IPS-NIHi11 (cell line): ENCODE results near the gene CENPB.
A peak's percentile ranks its signal among the peaks of the same experiment; 100 is the strongest.

Source experiments
- DNase-seq: peaks from one replicate; pipeline ENCODE4 v3.0.0; 2012; ENCODE audit warnings: mixed read lengths, low spot score

Gene CENPB

DNA sequence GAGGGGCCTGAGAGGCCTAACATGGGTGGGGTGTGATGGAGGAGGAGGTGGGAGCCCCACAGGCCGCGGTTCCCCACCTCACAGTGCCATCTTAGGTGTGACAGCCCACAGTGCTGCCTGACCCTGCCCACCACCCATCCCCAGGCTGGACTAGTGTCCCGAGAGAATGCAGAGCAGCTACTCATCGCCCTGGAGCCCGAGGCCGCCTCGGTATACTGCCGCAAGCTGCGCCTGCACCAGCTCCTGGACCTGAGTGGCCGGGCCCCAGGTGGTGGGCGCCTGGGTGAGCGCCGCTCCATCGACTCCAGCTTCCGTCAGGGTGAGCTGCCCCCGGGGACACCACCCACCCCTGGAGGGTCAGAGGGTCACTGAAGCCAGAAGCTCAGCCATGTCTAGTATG, 38.5 kb downstream of the CENPB start:
- no peak for DNase-seq

DNA sequence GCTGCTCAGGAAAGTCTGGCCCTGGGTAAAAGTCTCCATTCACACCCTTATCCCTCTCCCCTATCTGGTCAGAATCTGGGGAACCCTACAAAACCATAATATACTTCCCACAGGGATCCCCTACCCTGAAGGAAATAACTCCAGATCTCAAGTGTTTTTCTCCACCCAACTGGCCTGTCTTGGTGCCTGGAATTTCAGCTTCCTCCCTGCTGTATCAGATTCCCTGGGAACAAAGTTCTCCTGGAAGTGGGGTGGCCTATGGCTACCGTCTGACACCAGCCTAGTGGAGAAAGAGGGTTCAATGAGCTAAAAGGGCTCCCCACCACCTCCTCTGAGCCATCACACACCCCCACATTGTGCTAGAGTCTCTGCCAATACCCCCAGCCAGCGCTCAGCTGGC, 39.1 kb downstream of the CENPB start:
- DNase-seq: no peak

DNA sequence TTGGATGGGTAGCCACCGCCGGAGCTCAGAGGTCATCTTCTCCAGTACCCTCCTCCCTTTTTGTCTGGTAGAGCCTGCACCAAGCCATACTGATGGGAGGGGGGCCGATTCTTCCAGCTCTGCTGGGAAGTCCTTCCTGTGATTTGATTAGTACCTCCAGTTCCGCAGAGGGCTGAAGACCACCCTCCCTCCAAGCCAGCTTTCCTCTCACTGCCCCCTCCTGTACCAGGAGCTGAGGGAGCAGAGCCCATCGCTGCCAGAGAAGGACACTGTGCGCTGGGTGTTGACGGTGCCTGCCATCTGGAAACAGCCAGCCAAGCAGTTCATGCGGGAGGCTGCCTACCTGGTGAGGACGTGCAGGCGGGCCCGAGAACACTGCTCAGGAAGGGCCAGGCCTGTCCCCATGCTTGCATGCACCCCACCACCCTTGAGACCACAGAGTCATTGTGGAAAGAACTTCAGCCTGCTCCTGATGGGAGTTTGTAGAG, 40.8 kb downstream of the CENPB start:
- DNase-seq: no peak

DNA sequence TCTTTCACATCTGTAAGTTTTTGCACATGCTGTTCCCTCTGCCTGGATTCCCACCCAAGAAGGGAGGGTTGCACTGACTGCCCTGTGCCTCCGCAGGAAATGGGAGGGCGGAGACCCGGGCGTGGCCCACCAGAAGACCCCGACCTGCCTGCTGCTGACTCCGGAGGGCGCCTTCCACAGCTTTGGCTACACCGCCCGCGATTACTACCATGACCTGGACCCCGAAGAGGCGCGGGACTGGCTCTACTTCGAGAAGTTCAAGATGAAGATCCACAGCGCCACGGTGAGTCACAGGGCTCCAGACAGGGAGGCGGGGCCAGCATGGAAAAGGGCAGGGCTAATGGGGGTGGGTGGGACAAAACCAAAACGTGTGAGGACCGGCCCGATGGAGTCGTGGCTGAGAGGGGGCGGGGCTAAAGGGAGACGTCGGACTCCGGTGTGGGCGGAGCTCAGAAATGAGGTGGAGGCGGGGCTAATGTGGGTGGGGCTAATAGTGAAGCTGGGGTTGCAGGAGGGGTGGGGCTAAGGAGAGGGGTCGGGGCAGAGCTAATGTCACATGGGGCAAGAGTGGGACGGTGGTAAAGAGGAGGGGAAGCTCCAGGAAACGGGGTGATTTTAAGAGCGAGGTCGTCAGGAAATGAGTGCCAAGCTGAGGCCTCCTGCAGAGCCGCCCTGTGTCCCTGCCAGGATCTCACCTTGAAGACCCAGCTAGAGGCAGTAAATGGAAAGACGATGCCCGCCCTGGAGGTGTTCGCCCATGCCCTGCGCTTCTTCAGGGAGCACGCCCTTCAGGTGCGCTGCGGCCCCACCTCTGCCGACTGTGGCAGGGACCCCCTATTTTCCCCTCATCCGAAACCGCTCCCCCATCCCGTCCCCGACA, 41.5 kb downstream of the CENPB start:
- peak; percentile 96 for DNase-seq

DNA sequence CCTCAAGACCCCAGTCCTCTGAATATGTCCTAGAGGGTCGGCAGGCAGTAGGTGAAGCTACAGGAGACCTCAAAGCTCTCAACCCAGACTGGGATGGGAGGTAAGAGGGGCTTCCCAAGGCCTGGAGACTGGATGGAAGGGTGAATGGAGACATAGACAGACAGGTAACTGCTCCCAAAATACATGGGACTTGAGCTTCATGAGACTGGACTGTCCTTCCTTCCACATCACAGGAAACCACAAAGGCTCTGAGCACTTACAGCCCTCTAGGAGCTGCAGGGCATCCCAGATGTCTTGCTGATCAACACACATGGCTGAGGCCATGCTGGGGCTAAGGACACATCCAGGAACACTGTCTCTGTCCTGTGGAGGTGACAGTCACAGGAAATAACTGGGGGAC, 42.5 kb downstream of the CENPB start:
- DNase-seq: no peak

DNA sequence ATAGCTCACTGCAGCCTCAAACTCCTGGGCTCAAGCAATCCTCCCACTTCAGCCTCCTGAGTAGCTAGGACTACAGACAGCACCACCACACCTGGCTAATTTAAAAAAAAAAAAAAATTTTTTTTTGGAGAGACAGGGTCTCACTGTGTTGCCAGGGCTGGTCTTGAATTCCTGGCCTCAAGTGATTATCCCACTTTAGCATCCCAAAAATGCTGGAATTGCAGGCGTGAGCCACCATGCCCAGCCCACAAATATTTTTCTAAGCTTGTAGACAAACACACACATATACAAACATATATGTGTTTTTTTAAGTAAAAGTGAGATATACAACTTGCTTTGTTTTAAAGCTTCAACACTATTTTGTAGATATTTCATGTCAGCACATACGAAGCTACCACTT, 43.3 kb downstream of the CENPB start:
- no peak for DNase-seq

DNA sequence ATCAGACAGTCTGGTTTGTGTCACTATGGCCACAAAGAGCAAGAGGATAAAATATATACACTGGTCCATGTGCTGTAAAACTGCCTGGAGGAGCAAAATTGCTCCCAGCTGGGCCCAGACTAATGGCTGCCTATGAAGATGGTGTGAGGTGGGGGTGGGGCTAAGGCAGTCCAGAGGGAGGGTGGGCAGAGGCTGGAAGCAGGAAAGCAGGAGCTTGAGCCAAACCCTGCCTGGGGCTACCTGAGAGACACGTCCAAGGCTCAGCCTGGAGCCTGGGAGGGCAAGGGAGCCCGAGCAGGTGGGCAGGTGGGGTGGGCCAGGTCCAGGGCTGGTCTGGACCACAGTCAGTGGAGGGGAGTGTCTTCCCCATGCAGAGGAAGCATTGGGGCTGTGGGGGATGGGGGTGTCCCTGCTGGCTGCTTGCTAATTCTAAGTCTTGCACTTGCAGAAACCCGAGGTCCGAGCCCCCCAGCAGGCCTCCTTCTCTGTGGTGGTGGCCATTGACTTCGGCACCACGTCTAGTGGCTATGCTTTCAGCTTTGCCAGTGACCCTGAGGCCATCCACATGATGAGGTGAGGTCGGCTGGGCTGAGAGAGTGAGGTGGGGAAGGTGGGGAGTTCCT, 44.6 kb downstream of the CENPB start:
- no peak for DNase-seq

DNA sequence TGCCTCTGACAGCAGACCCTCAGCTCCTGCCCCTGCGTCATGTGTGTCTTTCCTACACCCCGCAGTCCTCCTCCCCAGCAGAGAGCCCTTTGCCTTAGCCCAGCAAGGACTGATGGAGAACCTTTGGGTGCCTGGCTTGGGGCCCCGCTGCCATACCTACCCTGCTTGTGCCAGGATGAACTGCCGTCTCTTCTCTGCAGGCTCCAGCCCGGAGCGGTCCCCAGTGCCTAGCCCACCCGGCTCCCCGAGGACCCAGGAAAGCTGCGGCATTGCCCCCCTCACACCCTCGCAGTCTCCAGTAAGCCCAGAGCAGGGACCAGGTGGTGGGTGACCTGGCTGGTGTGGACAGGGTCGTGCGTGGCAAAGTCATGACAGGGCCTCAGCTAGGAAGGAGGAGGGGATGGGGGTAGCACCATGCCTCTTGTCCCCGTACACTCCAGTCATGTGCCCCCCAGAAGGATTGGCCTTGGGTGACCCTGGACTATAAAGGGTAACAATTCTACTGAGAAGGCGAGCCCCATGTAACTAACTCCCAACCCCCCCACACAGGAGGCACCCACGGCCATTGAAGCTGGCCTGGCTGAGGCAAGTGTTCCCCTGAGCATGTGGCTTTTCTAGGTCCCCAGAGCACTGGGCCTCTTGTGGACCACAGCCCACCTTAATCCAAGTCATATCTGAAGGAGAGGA, 45.8 kb downstream of the CENPB start:
- DNase-seq: no peak

DNA sequence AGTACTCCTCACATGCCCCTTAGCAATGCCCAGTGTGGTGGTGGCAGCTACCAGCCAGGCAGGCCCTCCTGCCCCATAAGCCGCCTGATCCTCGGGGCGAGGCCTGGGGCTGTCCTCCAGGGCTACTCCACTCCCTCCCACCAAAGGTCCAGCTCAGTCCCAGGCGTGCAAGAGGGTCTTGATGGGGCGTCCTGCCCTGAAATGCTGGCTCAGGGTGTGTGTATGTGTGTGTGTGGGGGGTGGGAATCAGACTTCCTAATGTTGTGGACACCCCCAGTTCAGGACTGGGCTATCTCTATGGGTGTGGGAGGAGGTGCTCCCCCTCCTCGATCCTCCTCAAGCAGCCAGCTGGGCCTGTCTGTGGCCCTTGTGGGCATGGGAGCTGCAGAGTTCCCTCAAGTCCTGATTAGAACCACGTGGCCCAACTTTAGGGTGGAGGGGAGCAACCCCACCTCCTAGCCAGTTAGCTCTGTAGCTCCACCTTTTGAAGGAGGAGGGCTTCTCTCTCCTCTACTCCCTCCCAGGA, 46.6 kb downstream of the CENPB start:
- DNase-seq: no peak

DNA sequence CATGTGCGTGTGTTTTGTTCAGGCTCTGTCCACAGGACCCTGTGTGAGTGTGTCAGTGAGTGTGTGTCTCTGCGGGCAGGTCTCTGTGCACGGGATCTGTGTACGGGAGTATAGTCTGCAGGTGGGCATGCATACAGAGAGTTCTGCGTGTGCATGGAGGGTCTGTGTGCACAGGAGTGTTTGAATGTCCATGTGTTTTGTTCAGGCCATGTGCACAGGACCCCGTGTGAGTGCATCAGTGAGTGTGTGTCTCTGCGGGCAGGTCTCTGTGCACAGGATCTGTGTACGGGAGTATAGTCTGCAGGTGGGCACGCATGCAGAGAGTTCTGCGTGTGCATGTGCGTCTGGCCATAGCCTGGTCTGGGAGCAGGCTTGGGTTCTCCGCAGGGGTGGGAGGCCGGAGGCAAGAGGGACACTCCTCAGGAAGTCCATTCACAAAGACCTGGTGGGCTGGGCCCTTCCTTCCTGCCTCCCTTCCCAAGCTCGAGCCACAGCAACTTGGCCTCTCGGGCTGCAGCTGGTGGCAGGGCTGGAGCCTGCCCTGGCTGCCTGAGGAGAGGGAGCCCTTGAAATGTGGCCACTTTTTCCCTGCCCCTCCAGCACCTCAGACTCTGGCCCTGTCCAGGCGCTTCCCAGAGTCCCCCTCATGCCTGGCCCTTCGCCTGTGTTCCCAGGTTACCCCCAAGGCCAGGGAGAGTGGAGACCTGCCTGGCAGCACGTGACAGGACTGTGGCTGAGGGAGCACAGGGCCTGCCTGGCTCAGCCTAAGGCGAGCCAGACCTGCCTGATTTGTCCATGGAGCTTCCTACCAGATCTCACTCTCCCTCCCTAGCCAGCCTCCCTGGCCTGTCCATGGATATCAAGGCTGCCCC, 47.2 kb downstream of the CENPB start:
- no peak for DNase-seq

DNA sequence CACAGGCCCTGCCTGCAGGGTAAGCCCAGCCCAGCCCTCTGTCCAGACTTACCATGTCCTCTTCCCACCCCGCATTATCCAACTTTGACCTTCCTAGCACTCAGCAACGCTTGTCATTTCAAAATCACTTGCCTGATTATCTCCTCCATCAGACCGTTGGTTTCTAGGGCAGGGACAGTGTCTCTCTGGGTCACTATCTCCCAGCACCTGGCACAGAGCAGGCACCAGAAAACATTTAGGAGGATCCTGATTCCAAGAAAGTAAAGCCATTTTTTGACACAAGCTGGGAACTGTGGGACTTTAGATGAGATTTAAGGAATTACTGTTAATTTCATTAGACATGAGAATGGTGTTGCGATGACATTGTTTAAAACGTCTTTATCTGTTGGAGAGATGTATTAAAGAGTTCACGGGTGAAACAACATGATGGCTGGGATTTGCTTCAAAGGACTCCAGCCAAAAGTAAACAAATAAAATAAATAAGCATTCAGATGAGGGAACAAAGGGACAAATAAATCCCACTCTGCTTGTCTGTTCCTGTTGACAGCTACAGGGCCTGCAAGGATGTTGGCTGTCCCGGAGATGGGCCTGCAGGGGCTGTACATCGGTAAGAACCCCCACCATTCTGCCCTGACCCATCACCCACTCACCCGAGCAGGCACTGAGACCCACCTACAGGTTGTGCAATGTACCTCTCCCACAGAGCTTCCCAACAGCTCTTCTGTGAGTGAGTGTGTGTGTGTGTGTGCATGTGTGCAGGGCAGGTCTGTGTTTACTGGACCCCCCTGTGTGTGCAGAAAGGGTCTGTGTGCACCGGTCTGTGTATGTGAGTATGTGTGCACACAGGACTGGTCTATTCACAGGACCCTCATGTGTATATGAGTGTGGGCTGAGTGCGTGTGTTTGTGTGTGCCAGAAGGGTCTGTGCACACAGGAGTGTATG, 48.2 kb downstream of the CENPB start:
- DNase-seq: no peak

DNA sequence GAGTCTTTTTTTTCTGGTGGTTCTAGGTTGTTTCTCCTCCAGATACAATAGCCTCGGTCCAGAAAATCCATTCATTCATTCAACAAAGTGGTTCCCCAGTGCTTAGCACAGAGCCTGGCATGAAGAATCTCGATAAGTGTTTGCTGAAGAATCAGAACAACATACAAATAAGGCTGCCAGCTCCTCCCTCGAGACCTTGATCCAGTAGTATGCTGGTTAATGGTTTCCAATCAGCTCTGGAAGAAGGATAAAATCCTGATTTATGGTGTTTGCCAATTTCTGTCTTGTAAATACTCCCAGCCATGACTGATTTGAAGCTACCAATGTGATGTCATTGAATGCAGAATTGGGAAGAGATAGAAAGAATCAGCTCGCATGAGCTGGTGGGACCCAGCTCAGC, 50.8 kb downstream of the CENPB start:
- no peak for DNase-seq

DNA sequence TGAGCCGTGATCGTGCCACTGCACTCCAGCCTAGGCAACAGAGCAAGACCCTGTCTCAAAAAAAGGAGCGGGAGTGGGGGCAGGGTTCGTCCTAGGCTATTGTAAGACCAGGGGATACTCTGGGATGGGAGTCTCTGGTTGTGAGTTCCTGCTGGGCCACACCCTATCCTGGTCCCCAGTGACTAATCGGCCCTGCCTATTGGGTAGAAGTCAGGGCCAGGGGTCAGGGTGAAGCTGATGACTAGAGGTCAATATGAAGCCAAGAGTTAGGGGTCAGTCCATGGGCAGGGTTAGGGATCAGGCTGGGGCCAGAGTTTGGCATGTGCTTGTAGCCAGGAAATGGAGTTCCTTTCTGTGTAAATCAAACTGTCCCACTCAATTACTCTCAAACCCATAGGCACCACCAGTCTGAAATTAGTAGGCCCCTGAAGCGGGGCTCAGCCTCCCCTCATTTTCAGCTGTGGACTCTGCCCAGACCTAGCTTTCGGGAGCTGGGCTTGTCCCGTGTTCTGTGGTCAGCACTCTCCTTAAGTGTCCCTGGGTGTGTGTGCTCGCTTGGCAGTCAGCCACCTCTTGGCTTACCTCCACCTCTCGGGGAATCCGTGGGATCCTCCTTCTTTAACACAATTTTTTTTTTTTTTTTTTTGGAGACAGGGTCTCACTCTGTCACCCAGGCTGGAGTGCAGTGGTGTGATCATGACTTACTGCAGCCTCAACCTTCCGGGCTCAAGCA, 52.3 kb downstream of the CENPB start:
- DNase-seq: no peak
